Measurements from ENCODE around the gene PTCD3.

The PTCD3 gene

GRCh38 chr2:86081724-86082123, 24.3 kb upstream of the PTCD3 start:
- no peak for DNase-seq

GRCh38 chr2:86082756-86083155, 23.3 kb upstream of the PTCD3 start:
- DNase-seq, result no peak

GRCh38 chr2:86087936-86088850, 17.8 kb upstream of the PTCD3 start:
- DNase-seq, result no peak

GRCh38 chr2:86094229-86094628, 11.8 kb upstream of the PTCD3 start:
- DNase-seq, result no peak

- no peak for DNase-seq
Observed at GRCh38 chr2:86097114-86097896, 8.7 kb upstream of the PTCD3 start.

GRCh38 chr2:86097913-86098312, 8.1 kb upstream of the PTCD3 start:
- DNase-seq, result no peak

GRCh38 chr2:86102157-86102556, 3.9 kb upstream of the PTCD3 start:
- DNase-seq, result no peak

- peak; percentile 70 to 99 (median 94) for DNase-seq
Observed at GRCh38 chr2:86105252-86105968, 625 bp upstream of the PTCD3 start, which contains the start of gene POLR1A. Gene POLR1A, minus strand, starts transcription at chr2:86105886. Its CDS starts 110 bp downstream, at chr2:86105776.

- DNase-seq, result no peak
Observed at GRCh38 chr2:86107031-86107430, 996 bp downstream of the PTCD3 start.

GRCh38 chr2:86118130-86118529, 12.1 kb downstream of the PTCD3 start:
- no peak for DNase-seq

- no peak for DNase-seq
Observed at GRCh38 chr2:86123328-86123925, 17.4 kb downstream of the PTCD3 start.

GRCh38 chr2:86124683-86125082, 18.6 kb downstream of the PTCD3 start:
- DNase-seq, result no peak

GRCh38 chr2:86134709-86135108, 28.7 kb downstream of the PTCD3 start:
- no peak for DNase-seq

- peak in 23 of 58 donors; percentile 0 to 42 (median 12) for DNase-seq
Observed at GRCh38 chr2:86135653-86136052, 29.6 kb downstream of the PTCD3 start.

GRCh38 chr2:86136141-86136540, 30.1 kb downstream of the PTCD3 start:
- DNase-seq, result no peak

- DNase-seq, result no peak
Observed at GRCh38 chr2:86138736-86139625, 32.9 kb downstream of the PTCD3 start.

GRCh38 chr2:86139981-86140380, 33.9 kb downstream of the PTCD3 start:
- DNase-seq, result no peak

- no peak for DNase-seq
Observed at GRCh38 chr2:86140969-86141392, 34.9 kb downstream of the PTCD3 start.

- DNase-seq, result no peak
Observed at GRCh38 chr2:86142436-86143257, 36.6 kb downstream of the PTCD3 start.
